Epithelial cell of prostate (primary cell): ENCODE results near the gene DES.
A peak's percentile ranks its signal among the peaks of the same experiment; 100 is the strongest.
"Not testable (repeated sequence)": the region's sequence is repeated elsewhere in the genome, so short reads cannot be mapped to it uniquely, and the experiment has no call there.

Experiments
- DNase-seq: peaks from one replicate; pipeline ENCODE4 v3.0.0-alpha.2; 2011; ENCODE audit warnings: low read depth, low spot score
- H3K27ac ChIP-seq: fragments of 450-650 bp; 2 replicates; pipeline ENCODE4 v1.5.1; 2017; ENCODE audit warnings: mild to moderate bottlenecking

Gene DES

GRCh38 chr2:219418155-219419011 lies at the start of gene DES:
DES (plus strand) TSS chr2:219418377; CDS start chr2:219418463, 86 bp downstream.
- no peak within 1 kb of the TSS for H3K27ac ChIP-seq
- DNase-seq = no peak

GRCh38 chr2:219368690-219369191 lies 49.4 kb upstream of the DES start:
- H3K27ac ChIP-seq = no peak overlapping the region
- DNase-seq = no peak

GRCh38 chr2:219369447-219369861 lies 48.7 kb upstream of the DES start:
- H3K27ac ChIP-seq = no peak overlapping the region
- peak; percentile 51 for DNase-seq

- no peak for DNase-seq
- H3K27ac ChIP-seq = no peak overlapping the region
Measured at GRCh38 chr2:219378163-219378851, 39.9 kb upstream of the DES start.

GRCh38 chr2:219380926-219381325 lies 37.3 kb upstream of the DES start:
- no peak overlapping the region for H3K27ac ChIP-seq
- no peak for DNase-seq

- no peak for DNase-seq
- H3K27ac ChIP-seq = no peak overlapping the region
Measured at GRCh38 chr2:219381448-219381847, 36.7 kb upstream of the DES start.

GRCh38 chr2:219384083-219384713 lies 34.0 kb upstream of the DES start:
- no peak for DNase-seq
- no peak overlapping the region for H3K27ac ChIP-seq

- H3K27ac ChIP-seq = no peak overlapping the region
- no peak for DNase-seq
Measured at GRCh38 chr2:219384859-219385258, 33.3 kb upstream of the DES start.

GRCh38 chr2:219385958-219386520 lies 32.1 kb upstream of the DES start:
- no peak overlapping the region for H3K27ac ChIP-seq
- DNase-seq = no peak

GRCh38 chr2:219386532-219387280 lies 31.5 kb upstream of the DES start:
- H3K27ac ChIP-seq = peak overlapping the region; percentile 66
- no peak for DNase-seq

GRCh38 chr2:219387306-219388120 lies 30.7 kb upstream of the DES start, which contains the start of gene DNPEP:
DNPEP (minus strand) TSS chr2:219387912; CDS start chr2:219387794, 118 bp downstream.
- DNase-seq = no peak
- H3K27ac ChIP-seq = peak within 1 kb of the TSS; percentile 66

- H3K27ac ChIP-seq = peak overlapping the region; percentile 66
- DNase-seq = peak; percentile 72
Measured at GRCh38 chr2:219388121-219388906, 29.9 kb upstream of the DES start.

- peak overlapping the region; percentile 66 for H3K27ac ChIP-seq
Measured at GRCh38 chr2:219388907-219389156, 29.3 kb upstream of the DES start.

GRCh38 chr2:219392754-219393153 lies 25.4 kb upstream of the DES start:
- DNase-seq = no peak
- H3K27ac ChIP-seq = no peak overlapping the region

More at GRCh38 chr2:219388907-219389156, 29.3 kb upstream of the DES start:
- no peak for DNase-seq

- not testable (repeated sequence) for H3K27ac ChIP-seq, DNase-seq
Measured at GRCh38 chr2:219395056-219395455, 23.1 kb upstream of the DES start.

GRCh38 chr2:219395609-219396008 lies 22.6 kb upstream of the DES start:
- H3K27ac ChIP-seq = no peak overlapping the region
- no peak for DNase-seq

GRCh38 chr2:219396863-219397457 lies 21.2 kb upstream of the DES start:
- no peak overlapping the region for H3K27ac ChIP-seq
- DNase-seq = no peak
